Activated CD4-positive, alpha-beta T cell treated with anti-CD3 and anti-CD28 coated beads for 1 hour (primary cell): ENCODE data around the gene SIK1.
"Not testable (repeated sequence)": the region's sequence is repeated elsewhere in the genome, so short reads cannot be mapped to it uniquely, and the experiment has no call there.

Source experiments
- DNase-seq: peaks from one replicate; pipeline ENCODE4 v3.0.0-alpha.2; 2020

SIK1 gene

DNA sequence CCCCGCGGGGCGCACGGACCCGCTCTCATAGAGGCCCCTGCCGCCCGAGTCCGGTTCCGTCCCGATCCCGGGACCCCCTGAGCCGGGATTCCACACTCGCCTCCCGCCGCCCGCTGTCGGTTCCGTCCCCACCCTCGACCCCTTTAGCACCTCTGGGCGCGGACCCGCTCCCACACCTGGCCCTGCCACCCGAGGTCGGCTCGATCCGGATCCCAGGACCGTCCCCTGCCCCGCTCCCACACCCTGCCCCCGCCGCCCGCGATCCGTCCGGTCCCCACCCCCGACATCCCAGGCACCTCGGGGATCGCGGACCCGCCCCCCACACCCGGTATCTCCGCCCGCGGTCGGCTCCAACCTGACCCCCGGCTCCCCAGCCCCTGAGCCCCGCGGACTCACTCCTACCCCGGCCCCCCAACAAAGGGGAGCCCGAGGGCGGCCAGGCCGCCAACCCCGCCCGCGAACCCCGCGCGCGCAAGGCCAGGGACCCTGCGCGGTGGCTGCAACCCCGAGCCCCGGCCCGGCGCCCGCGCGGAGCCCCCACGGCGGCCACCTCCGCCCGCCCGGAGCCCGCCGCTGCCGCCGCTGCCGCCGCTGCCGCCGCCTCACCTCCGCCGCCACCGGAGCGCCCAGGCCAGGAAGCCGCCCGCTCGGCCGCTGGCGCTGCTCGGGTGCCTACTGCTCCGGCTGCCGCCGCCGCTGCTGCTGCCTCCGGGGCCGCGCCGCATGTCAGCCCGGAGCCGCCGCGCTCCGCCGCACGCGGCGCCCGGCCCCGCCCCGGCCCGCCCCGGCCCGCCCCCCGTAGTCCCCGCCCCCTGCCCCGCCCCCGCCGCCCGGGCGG lies at the start of gene SIK1:
SIK1 (minus strand) TSS at position 728 of the 838 bp plus-strand sequence. CDS start 953 bp downstream, outside the sequence.
- DNase-seq, result not testable (repeated sequence)

DNA sequence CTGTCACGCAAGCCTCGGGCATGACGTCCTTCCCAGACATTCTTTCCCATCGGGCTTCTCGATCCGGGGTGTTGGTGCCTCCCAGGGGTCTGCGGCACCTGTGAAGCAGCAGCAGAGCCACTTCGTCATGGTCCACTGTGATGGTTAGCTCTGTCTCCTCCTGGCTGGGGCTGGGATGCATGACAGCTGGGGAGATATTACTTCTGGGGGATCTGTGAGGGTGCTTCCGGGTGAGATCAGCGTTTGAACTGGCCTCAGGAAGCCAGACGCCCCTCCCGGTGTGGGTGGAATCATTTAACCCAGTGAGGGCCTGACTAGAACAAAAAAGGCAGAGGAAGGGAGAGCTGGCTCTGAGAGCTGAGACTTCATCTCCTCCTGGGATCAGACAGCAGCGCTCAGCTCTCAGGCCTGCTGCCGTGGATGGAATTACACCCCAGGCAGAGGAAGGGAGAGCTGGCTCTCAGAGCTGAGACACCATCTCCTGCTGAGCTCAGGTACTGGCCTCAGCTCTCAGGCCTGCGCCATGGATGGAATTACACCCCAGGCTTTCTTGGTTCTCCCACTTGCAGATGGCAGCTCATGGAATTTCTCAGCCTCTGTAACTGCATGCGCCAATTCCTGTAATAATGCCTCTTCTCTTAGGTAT lies 44.8 kb upstream of the SIK1 start:
- DNase-seq, result not testable (repeated sequence)

DNA sequence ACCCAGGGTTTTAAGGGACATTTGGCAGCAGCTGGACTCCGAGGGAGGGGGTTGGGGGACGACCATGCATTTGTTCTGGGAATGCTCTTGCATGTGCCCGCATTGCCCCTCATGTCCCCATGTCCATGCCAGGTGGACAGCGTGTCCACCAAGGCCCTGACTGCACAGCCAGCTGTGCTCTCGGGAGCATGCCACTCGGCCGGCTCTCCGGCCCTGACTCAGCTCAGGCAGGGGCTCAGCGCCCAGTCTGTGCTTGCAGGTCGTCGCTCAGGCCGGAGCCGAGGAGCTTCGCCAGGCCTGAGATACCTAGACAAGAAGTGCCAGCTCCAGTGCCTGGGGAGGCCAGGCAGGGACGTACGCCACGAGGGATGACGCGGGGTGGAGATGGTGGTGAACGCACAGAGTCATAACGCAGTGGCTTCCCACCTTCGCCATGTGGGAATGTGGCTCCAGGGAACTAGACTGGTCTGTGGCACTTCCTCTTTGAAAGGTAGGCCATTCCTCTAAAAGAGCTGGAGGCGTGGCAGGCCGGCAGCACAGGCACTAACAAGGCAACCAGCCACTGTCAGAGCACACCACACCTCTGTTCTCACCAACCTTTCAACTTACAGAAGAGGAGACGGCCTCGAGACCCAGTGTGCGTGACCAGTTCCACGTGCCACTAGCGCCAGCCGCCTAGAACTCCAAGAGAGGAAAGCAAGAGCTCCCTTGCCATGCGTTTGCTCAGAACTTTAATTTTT lies 43.0 kb upstream of the SIK1 start:
- not testable (repeated sequence) for DNase-seq

DNA sequence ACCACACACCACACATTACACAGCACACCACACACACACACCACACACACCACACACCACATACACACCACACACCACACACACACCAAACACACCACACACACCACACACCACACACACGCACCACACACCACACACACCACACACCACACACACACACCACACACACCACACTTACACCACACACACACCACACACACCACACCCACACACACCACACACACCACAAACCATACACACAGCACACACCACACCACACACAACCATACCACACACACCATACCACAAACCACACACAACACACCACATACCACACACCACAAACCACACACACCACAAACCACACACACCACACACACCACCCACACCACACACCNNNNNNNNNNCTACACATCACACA lies 40.9 kb upstream of the SIK1 start:
- no peak for DNase-seq

DNA sequence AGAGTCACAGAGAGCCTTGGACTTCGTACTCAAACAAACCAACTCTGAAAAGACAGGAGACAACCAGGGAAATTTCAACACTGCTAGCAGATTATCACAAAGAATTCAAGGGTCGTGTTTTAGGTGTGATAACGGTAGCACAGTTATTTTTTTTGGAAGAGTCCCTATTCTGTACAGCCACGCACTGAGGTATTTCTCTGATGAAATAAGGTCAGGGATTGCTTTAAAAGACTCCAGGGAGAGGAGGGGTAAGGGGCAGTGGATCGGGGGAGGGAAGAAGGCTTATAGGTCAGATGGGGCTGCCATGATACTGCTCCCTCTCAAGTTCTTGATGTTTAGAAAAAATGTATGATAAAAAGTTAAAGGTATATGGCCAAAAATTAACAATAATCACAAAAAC lies 38.2 kb upstream of the SIK1 start:
- DNase-seq, result not testable (repeated sequence)

DNA sequence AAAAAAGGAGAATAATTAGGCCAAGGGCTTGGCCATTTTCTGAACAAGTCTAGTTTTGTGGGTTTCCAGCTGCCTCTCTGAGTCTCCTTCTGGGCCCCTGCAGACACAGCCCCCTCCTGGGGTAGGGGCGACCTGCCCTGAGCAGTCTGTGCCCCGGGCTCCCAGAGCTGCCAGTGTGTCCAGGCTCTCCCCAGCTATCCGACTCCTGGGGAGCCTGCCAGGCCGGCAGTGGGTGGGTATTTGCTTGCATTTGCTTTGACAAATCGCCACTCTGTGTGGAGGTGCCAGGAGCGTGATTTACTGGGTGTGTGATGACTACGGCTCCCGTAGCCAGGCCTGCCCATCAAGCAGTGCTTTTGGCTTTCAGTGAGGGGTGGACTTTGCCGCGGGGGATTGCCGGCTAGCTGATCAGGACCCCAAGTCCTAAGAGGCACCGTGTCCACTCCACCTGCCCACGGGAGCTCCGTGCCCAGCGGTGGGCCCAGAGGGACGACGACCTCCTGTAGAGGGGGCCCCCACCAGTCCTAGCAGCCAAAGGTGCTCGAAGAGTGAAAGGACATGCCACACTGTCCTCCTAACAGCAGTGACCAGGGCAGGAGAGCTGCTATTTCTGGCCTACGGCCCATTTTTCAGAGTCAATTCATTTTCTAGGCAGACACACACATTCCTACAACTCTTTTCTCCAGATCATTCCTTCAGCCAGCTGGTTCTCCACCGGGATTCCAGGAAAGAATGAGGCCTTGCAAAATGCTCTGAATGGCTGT lies 36.7 kb upstream of the SIK1 start:
- not testable (repeated sequence) for DNase-seq

DNA sequence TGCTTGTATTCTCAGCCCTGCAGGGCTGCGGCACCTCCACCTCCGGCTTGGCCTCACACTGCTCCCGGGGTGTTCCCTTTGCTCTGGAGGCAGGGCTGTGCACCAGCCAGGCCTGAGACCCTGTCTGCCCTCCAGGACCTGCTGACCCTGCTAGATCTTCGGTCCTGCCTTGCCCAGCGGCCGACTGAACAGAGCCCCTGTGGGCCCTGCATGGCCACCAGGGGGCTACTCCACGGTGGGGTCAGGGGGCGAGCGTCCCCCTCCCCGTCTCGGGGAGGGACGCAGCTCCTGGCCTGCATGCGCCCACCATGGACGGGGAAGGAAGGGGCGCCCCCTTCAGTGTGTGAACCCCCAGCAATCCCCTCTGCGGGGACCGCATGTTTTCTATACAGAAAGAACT lies 36.0 kb upstream of the SIK1 start:
- DNase-seq, result not testable (repeated sequence)

DNA sequence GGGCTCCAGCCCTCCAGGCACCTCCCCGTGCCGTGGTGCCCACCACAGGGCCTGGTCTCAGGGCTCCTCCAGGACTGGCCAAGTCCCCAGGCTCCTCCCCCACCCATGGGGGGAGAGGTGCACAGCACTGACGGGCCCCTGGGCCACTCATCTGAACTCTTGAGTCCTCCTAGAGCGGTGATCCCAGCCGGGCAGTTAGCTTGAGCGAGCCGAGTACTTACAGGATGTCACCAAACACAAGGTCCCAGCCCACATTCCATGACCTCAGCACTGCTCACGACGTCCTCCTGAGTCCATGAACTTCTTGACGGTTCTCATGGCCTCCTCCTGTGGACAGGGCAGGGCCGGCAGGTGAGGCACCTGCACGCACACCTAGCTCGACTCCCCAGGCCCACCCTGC lies 33.5 kb upstream of the SIK1 start:
- not testable (repeated sequence) for DNase-seq

DNA sequence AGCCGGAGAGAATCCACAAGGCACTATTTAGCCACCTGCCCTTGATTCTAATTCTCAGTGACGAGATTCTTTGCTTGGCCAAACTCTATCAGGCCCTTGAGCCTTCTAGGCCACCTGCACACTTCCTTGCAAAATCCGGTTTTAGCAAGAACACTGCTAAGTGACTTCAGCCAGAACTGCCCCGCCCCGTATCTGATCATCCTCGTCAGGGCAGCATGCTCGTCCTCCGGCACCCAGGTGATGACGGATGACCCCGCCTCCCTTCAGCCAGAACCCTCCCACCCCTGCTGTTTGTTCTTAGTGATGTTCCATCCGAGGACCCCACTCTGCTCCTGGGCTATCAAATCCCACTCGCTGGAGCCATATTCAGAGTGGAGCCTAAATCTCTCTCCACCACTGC lies 32.1 kb upstream of the SIK1 start:
- DNase-seq, result not testable (repeated sequence)

DNA sequence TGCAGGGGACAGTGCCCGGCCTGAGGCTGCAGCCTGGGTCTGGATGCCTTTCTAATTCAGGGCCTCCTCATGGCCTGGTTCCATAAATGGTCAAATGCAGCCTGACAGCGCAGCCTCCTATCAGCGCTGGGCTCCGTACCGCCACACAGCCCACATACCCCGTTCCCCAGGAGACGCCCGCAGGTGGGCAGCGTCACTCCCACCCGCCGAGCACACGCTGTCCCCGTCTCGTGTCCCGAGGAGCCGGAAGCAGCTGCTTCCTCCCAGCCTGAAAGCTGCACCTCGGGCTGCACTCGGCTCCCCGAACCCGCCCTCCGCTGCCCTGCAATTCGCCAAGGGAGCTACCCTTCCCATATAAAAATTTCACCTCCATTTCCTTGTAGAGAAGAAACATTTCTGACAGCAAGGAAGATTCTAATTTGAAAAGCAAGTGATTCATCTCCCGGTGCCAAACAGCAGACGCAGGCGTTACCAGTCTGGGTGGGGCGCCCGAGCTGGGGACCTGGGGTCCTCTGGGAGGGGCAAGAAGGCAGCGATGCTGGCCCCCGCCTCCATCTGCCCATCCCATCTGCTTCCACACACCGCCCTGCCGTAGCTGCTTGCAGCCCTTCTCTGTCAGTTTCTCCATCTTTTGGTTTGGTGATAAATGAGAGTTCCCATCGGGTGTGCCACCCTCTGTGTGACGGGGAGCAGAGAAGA lies 29.8 kb upstream of the SIK1 start:
- DNase-seq, result not testable (repeated sequence)

DNA sequence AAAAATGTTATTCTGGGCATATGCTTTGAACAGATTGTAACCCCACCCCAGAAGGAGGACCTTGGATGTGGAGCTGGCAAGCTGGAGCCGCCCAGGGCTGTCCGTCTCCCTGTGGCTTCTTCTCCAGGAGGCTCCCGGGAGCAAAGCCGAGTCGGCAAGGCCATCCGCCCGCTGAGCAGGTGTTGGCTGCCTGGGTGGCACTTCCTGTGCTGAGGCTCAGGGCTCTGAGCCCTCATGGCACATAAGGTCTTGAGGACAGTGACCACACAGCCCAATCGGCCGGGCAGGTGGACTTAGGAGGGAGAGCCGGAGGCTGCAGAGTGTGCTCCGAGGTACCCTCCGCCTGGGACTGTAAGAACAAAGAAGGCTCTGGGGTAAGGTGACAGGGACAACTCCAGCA lies 28.8 kb upstream of the SIK1 start:
- not testable (repeated sequence) for DNase-seq

DNA sequence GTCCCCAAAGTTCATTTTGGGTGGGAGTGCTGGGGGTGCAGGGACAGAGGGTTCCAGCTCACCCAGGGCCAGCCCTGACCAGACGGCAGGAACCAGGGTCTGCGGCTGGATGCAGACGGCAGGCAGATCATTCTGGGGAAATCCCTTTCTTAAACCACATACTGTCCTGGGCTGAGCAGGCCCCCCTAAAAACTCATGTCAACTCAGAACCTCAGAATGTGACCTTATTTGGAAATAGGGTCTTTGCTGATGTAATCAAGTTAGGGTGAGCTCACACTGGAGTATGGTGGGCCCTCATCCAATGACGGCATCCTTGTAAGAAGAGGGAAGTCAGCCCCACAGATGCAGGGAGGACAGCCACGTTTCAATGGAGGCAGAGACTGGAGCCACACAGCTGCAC lies 27.2 kb upstream of the SIK1 start:
- not testable (repeated sequence) for DNase-seq

DNA sequence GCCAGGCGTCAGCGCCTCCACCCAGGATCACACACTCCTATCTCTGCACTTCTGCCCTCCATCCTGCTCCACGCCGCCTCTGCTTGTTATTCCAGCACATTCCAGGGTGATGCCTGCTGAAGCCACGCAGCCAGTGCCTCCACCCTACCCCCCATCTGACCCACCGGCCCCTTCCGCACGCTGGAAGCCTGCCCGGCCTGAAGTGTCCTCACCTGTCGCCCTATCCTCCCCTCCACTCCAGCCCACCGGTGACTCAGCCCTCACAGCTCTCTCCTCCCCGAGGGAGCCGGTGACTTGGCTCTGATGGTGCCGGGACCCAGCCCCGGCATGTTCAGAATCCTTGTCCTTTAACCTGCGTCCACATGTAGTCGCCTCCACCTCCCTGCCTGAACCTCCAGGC lies 24.9 kb upstream of the SIK1 start:
- not testable (repeated sequence) for DNase-seq

DNA sequence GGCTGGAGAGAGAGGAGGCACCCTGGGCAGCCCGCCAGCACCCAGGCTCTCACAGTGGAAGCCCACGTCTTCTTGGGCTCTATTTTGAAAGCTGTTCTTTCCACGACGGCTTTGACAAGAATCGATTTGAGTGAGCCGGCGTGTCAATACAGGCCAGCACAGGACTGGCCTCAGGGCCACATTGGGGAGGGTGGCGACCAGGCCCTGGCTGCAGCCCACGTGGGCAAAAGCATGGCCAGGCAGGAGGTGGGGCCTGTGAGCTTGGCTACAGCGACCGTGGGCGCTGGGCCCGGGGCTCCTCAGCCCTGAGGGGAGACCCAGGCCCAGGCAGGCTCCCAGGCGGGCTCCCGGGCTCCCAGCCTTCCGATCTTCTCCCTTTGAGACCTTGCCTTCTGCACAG lies 23.4 kb upstream of the SIK1 start:
- not testable (repeated sequence) for DNase-seq

DNA sequence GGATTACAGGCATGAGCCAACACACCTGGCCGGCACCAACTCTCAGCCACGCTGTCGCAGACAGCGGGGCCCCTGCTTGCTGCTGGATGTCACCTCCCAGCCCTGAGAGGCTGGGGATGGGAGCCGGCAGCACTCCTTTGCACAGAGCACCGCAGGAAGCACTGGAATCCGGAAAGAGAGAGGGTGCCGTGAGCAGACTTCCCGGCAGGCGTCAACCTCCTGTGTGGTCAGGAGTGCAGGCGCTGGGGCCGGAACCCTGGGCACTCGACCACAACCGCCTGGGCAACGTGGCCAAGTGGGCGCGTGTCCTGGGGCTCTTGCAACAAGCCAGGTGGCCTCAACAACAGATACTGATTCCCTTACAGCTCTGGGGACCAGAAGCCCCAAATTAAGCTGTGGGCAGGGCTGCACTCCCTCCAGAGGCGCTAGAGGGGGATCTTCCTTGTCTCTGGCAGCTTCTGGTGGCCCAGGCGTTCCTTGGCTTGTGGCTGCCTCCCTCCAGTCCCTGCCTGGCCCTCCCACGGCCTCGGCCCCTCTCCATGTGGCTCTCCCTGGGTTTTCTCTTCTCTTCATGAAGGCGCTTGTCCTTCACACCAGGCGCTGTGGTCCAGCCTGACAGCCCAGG lies 20.5 kb upstream of the SIK1 start:
- DNase-seq, result not testable (repeated sequence)

DNA sequence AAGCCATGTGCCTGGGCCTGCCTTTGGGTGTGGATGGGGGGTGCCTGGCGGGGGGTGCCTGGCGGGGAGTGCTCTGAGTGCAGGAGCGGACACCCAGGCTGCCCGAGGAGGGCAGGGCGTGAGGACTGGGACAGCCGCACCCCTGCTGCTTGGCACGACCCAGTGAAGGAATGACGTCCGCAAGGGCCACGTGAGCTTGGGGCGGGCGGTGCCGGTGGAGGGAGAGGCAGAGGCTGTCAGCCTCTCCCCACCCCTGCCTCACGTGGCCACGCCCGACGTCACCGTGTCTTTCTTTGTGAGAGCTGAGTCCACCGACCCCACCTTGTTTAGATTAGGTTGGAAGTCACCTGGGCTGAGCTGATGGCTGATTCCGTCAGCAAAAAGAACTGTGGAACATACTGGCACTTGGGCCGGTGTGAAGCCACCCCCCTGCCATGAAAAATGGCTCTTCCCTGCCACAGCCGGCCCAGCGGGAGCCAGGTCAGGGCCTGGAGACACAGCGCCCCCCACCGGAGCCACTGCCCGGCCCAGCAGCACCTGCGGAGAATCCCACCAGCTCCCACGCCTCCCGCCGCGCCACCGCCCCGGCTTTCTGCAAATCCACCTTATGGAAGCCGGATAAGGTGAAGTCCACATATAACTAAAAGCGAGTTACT lies 19.5 kb upstream of the SIK1 start:
- not testable (repeated sequence) for DNase-seq

DNA sequence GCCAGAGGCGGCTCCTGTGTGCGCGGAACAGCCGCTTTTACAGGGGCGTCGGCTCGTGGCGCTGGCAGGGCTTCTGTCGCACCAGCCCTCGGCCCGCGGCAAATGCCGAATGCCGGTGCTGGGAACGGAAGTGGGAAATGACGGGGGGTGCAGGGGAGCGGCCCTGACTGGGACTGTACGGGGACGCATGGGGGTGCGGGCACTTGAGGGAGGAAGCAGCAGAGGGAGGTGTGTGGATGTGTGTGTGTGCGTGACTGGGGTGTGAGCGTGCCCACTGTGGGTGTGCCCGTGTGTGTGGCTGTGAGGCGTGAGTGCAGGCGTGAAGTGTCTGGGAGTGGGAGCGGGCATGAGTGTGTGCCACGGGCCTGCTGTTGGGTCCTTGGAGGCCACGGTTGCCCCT lies 17.6 kb upstream of the SIK1 start:
- DNase-seq, result not testable (repeated sequence)

DNA sequence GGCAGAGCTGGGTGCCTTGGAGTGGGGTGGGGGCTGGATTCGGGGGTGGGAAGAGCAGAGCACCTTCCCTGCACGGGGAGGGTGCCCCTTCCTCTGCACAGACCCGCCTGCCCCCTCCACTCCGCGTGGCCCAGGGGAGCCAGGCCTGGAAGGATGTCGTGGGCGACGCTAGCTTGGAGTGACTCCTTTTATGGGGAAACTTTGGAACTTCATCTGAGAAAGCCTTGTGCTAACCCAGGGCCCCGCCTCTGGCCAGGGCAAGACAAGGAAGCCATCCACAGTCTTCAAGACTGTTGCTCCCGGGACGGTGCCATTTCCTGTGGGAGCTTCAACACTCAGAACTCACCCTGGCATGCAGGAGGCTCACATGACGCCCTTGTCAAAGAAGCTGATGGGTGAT lies 15.6 kb upstream of the SIK1 start:
- not testable (repeated sequence) for DNase-seq

DNA sequence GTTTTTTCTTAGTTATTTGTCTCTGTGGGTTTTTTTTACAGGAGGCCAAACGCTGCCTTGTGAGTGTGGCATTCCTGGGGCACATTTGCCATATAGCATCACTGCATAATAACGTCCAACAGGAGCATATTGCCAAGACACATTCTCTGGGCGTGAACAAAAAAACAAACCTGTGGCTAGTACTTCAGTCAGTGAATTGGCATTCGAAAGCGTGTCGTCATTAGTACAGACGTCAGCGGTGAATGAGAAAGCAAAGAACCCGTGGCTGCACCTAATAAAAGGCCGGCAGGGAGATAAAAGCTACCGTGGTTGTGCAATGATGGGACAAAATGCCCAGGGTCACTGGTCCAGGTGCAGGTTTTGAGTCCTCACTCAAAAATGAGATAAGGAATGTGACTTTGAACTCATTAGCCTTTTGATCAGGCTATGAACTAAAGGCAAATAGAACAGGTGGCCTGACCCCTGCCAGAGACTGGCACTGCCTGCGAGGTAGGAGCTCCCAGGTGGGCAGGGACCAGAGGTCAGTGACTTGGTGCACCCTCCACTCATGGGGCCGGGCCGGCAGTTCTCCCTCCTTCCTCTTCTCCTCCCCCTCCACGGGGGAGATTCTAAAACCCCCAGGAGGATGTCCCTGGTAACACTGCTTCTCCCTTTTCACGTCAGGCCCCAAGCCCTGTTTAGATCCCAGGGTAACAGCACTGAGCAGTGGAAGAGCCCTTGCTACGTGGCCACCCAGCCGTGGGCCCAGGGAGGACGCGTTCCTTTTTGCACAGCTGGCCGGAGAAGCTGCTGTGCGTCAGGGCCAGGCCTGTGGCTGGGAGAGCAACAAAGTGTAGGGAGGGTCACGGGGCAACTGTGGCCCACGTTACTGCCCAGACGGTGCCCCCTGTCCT lies 14.2 kb upstream of the SIK1 start:
- not testable (repeated sequence) for DNase-seq
